ENCODE measurements around the gene YIPF4. TPM values are rescaled to one million over a fixed set of nuclear protein-coding genes. Genes with fewer than 3 reads are reported as not detected.
"Not testable (repeated sequence)": the region's sequence is repeated elsewhere in the genome, so short reads cannot be mapped to it uniquely, and the experiment has no call there.

Gene YIPF4
- total and polyA plus RNA-seq, 4 donors: 14.9 to 57.9 (median 29.3) TPM

GRCh38 chr2:32365679-32366078, 88.0 kb downstream of the YIPF4 start:
- H3K4me1 ChIP-seq (ENCODE audit: control insufficient read depth in 1 of 2, insufficient read depth in 2 of 2, low read length in 2 of 2); intact Hi-C loops (cut with DNase I): not testable (repeated sequence)
- WGBS, 2 donors: 94 to 98% methylated on average over 3 of the region's 3 CpGs

More at GRCh38 chr2:32365679-32366078, 88.0 kb downstream of the YIPF4 start:
- H3K27ac ChIP-seq (ENCODE audit: low read depth in 1 of 2, low read length in 2 of 2); H3K27me3 ChIP-seq (ENCODE audit: control insufficient read depth in 1 of 2, insufficient read depth in 2 of 2, low read length in 1 of 2); H3K36me3 ChIP-seq (ENCODE audit: control insufficient read depth in 1 of 2, insufficient read depth in 2 of 2, low read length in 1 of 2); H3K9me3 ChIP-seq (ENCODE audit: control insufficient read depth, low read length); DNase-seq; ATAC-seq (ENCODE audit: low FRiP score); H3K4me3 ChIP-seq (ENCODE audit: low read length in 2 of 2): not testable (repeated sequence)

Other genes with a start within 250 kb of the YIPF4 start
- gene DPY30, start 238.1 kb upstream of the YIPF4 start, total RNA-seq: 10 to 100 TPM; 38.4 to 47.5 TPM
- gene DPY30, start 238.1 kb upstream of the YIPF4 start, polyA plus RNA-seq: 100 to 1,000 TPM in 1 of 2 donors, 10 to 100 TPM in 1; 79.4 to 131 TPM
- 10 to 100 TPM; 13.5 to 18.2 TPM for gene SPAST, start 214.3 kb upstream of the YIPF4 start, total RNA-seq
- gene SPAST, start 214.3 kb upstream of the YIPF4 start, polyA plus RNA-seq: 1 to 10 TPM; 3.9 to 5.0 TPM
- gene SLC30A6, start 112.0 kb upstream of the YIPF4 start, total RNA-seq: 10 to 100 TPM; 20.8 to 21.6 TPM
- gene SLC30A6, start 112.0 kb upstream of the YIPF4 start, polyA plus RNA-seq: 1 to 10 TPM; 3.0 to 7.1 TPM
- gene NLRC4, start 13.0 kb upstream of the YIPF4 start, total RNA-seq: 1 to 10 TPM; 3.7 to 4.2 TPM
- gene NLRC4, start 13.0 kb upstream of the YIPF4 start, polyA plus RNA-seq: 1 to 10 TPM in 1 of 2 donors, under 1 TPM in 1; 0.26 to 2.3 TPM
- gene BIRC6, start 79.1 kb downstream of the YIPF4 start, total RNA-seq: 100 to 1,000 TPM; 102 to 137 TPM
- gene BIRC6, start 79.1 kb downstream of the YIPF4 start, polyA plus RNA-seq: 10 to 100 TPM in 1 of 2 donors, 1 to 10 TPM in 1; 3.6 to 21.8 TPM